K562 (cell line): ENCODE results near the gene NBEAL2.

Experiments
- GTF2F1 ChIP-seq: IDR thresholded peaks from 2 replicates; pipeline ENCODE4 v1.6.1; 2011; ENCODE audit warnings: low read depth, low read length, improper control_type of control experiment
- L3MBTL2 ChIP-seq: fragments of 450-650 bp; IDR thresholded peaks from 2 replicates; pipeline ENCODE4 v1.6.1; 2016; ENCODE audit warnings: mild to moderate bottlenecking, moderate library complexity
- MEF2A ChIP-seq: IDR thresholded peaks from 2 replicates; pipeline ENCODE4 v1.6.1; 2011; ENCODE audit warnings: low read depth, mild to moderate bottlenecking, low read length, moderate library complexity; ENCODE audit not compliant: control insufficient read depth
- NRF1 ChIP-seq, 2 experiments: fragments of 450-650 bp; IDR thresholded peaks in 1 of 2; conservative IDR thresholded peaks in 1 of 2; 2 replicates each; pipeline ENCODE4 v1.6.1; 2014; ENCODE audit warnings: mild to moderate bottlenecking in 2 of 2
- POLR2A ChIP-seq: fragments of 450-650 bp; conservative IDR thresholded peaks from 2 replicates; pipeline ENCODE4 v1.6.1; 2016
- ZNF174 ChIP-seq: fragments of 250-450 bp; sonication (Bioruptor Pico); IDR thresholded peaks from 2 replicates; pipeline ENCODE4 v1.4.0; 2020; ENCODE audit warnings: mild to moderate bottlenecking
- ZNF253 ChIP-seq: fragments of 250-450 bp; sonication (Bioruptor Pico); conservative IDR thresholded peaks from 2 replicates; pipeline ENCODE4 v1.6.1; 2021; ENCODE audit warnings: mild to moderate bottlenecking
- TF ChIP-seq, protein P1 (sequence below): sonication (generic); formaldehyde crosslinking; IDR thresholded peaks from 2 replicates; pipeline ENCODE4 v1.9.0; 2022; ENCODE audit warnings: mild to moderate bottlenecking, missing genetic modification reagents

DNA sequence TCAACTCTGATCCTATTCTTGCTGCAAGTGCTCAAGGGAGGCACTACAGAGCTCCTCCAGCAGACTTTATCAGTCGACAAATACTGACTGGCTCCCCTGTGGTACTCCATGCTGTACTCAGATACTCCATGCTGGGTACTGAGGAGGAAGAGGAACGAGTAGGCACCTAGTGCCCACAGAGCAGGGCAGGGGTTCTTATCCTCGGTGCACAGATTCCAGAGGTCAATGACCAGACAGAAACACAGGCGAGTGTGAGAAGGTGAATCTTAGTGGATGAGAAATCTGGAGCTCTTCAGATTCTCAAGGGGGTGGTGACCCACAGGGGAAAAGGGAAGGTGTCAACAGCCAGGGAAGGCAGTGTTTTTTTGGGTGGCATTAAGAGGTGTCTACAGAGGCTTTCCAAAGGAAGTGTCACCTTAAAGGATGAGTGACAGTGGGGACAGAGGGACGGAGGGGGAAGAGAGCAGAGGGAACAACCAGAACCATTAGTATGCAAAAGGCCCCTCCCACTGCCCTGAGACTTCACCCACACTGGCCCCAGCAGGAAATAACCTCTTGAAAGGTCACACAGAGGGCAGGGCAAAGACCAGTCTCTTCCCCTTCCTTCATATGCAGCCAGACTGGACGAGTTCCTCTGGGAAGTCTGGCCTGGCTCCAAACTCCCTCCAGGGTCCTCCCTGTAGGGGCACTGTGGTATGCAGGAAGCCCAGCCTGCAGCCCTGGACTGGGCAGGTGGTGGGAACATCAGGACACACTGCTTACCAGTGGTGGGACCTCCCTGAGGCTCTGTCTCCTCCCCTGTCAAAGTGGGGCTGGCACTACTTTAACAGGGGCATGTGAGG lies 30.4 kb upstream of the NBEAL2 start:
- no peak for TF ChIP-seq POLR2A
- TF ChIP-seq, protein P1, sequence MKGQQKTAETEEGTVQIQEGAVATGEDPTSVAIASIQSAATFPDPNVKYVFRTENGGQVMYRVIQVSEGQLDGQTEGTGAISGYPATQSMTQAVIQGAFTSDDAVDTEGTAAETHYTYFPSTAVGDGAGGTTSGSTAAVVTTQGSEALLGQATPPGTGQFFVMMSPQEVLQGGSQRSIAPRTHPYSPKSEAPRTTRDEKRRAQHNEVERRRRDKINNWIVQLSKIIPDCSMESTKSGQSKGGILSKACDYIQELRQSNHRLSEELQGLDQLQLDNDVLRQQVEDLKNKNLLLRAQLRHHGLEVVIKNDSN: no peak
- TF ChIP-seq L3MBTL2: no peak
- TF ChIP-seq MEF2A: no peak
- TF ChIP-seq GTF2F1: no peak
- no peak for TF ChIP-seq NRF1 (conservative IDR thresholded peaks at IDR 0.05 in 1 of 2, IDR thresholded peaks at IDR 0.05 in 1 of 2)
- no peak for TF ChIP-seq ZNF253 (CRISPR knock-in tag)
- TF ChIP-seq ZNF174: no peak
